H1 (cell line): ENCODE results near the gene TMEM250. TPM values are rescaled to one million over a fixed set of nuclear protein-coding genes. Genes with fewer than 3 reads are reported as not detected.

ENCODE experiments used
- EGR1 ChIP-seq: IDR thresholded peaks from 2 replicates; pipeline ENCODE4 v1.6.1; 2011; ENCODE audit warnings: low read depth, low read length, borderline replicate concordance
- HDAC6 ChIP-seq: IDR thresholded peaks from one replicate; pipeline ENCODE4 v1.7.1; 2012; ENCODE audit warnings: low read depth, mild to moderate bottlenecking, inconsistent platforms, low read length, moderate library complexity
- RAD21 ChIP-seq, 2 experiments: IDR thresholded peaks in 1 of 2; conservative IDR thresholded peaks in 1 of 2; 2 replicates each; pipeline ENCODE4 v1.6.1; 2011; ENCODE audit warnings: low read depth in 2 of 2, low read length in 2 of 2, improper control_type of control experiment in 1 of 2, inconsistent platforms in 1 of 2, mild to moderate bottlenecking in 1 of 2, moderate library complexity in 1 of 2
- RXRA ChIP-seq: IDR thresholded peaks from 2 replicates; pipeline ENCODE4 v1.6.1; 2011; ENCODE audit warnings: low read depth, mild to moderate bottlenecking, low read length, moderate library complexity; ENCODE audit not compliant: insufficient read depth
- SIRT6 ChIP-seq: IDR thresholded peaks from one replicate; pipeline ENCODE4 v1.7.1; 2012; ENCODE audit warnings: low read length, inconsistent platforms
- SP4 ChIP-seq: IDR thresholded peaks from 2 replicates; pipeline ENCODE4 v1.6.1; 2012; ENCODE audit warnings: low read length, inconsistent platforms
- SRF ChIP-seq: IDR thresholded peaks from 2 replicates; pipeline ENCODE4 v1.6.1; 2011; ENCODE audit warnings: mild to moderate bottlenecking, low read depth, low read length, moderate library complexity
- polyA plus RNA-seq, 7 experiments: library from polyadenylated mRNA; depleted of rRNA in 3 of 7; stranded (reverse) in 5 of 7; unstranded in 2 of 7; fragments of >200 nt in 5 of 7; fragments of 200-250 nt in 2 of 7; gene quantifications; 1 replicate in 5 of 7; 2 replicates in 1 of 7; 4 replicates in 1 of 7; pipeline versions ENCODE4 v1.2.1 to v1.2.3, GENCODE V29; 2011 to 2013; ENCODE audit warnings: missing spikeins in 2 of 7, mixed read lengths in 2 of 7
- total RNA-seq: library from RNA; stranded (reverse); fragmentation: NEBNext Ultra II Directional; extraction: Animal tissue kit (Norgen Biotek cat#: 25700); gene quantifications from 2 replicates; pipeline ENCODE4 v1.2.1, GENCODE V29; 2021

The TMEM250 gene
- total and polyA plus RNA-seq, 2 of the 8 experiments (the other 6 are each of a cell fraction or from before 2014, with no cell fraction given) = 22.3 to 34.9 TPM

- no peak for TF ChIP-seq EGR1
- no peak for TF ChIP-seq SP4
- TF ChIP-seq SIRT6 = no peak
- TF ChIP-seq RXRA = no peak
- TF ChIP-seq SRF = no peak
- peak; percentile 25 to 35; a peak in 2 of 4 replicates for TF ChIP-seq RAD21 (IDR thresholded peaks at IDR 0.05 in 1 of 2, conservative IDR thresholded peaks at IDR 0.05 in 1 of 2; ENCODE audit: low read depth in 2 of 2, low read length in 2 of 2)
- TF ChIP-seq HDAC6 = no peak
Measured at GRCh38 chr9:136092741-136093140, 25.9 kb downstream of the TMEM250 start (continued).
